Measurements from ENCODE around the gene POLR1A.

Gene POLR1A

GRCh38 chr2:86097114-86097896 is 8.4 kb downstream of the POLR1A start:
- no peak for DNase-seq (ENCODE audit: low read depth)

GRCh38 chr2:86094229-86094628 is 11.5 kb downstream of the POLR1A start:
- no peak for DNase-seq (ENCODE audit: low read depth)

- DNase-seq (ENCODE audit: low read depth), result no peak
Measured at GRCh38 chr2:86087936-86088850, 17.5 kb downstream of the POLR1A start.

GRCh38 chr2:86082756-86083155 is 22.9 kb downstream of the POLR1A start:
- DNase-seq (ENCODE audit: low read depth), result no peak

GRCh38 chr2:86081724-86082123 is 24.0 kb downstream of the POLR1A start:
- no peak for DNase-seq (ENCODE audit: low read depth)

GRCh38 chr2:86079981-86080911 is 25.4 kb downstream of the POLR1A start:
- DNase-seq (ENCODE audit: low read depth), result peak; percentile 64

GRCh38 chr2:86078774-86079545 is 26.7 kb downstream of the POLR1A start:
- DNase-seq (ENCODE audit: low read depth), result no peak

GRCh38 chr2:86075886-86076285 is 29.8 kb downstream of the POLR1A start:
- DNase-seq (ENCODE audit: low read depth), result no peak

GRCh38 chr2:86074811-86075210 is 30.9 kb downstream of the POLR1A start:
- no peak for DNase-seq (ENCODE audit: low read depth)

GRCh38 chr2:86074256-86074655 is 31.4 kb downstream of the POLR1A start:
- DNase-seq (ENCODE audit: low read depth), result no peak

GRCh38 chr2:86073225-86073624 is 32.5 kb downstream of the POLR1A start:
- no peak for DNase-seq (ENCODE audit: low read depth)

GRCh38 chr2:86072271-86072858 is 33.3 kb downstream of the POLR1A start:
- no peak for DNase-seq (ENCODE audit: low read depth)

GRCh38 chr2:86070868-86071267 is 34.8 kb downstream of the POLR1A start:
- DNase-seq (ENCODE audit: low read depth), result no peak

GRCh38 chr2:86069783-86070339 is 35.8 kb downstream of the POLR1A start:
- DNase-seq (ENCODE audit: low read depth), result no peak

GRCh38 chr2:86069091-86069685 is 36.5 kb downstream of the POLR1A start:
- no peak for DNase-seq (ENCODE audit: low read depth)

GRCh38 chr2:86068648-86069047 is 37.0 kb downstream of the POLR1A start:
- DNase-seq (ENCODE audit: low read depth), result no peak

- no peak for DNase-seq (ENCODE audit: low read depth)
Measured at GRCh38 chr2:86068136-86068588, 37.5 kb downstream of the POLR1A start.

- DNase-seq (ENCODE audit: low read depth), result no peak
Measured at GRCh38 chr2:86066915-86067314, 38.8 kb downstream of the POLR1A start.

GRCh38 chr2:86066007-86066578 is 39.6 kb downstream of the POLR1A start:
- DNase-seq (ENCODE audit: low read depth), result no peak

GRCh38 chr2:86065512-86065911 is 40.2 kb downstream of the POLR1A start:
- DNase-seq (ENCODE audit: low read depth), result no peak

All from stimulated activated CD8-positive, alpha-beta memory T cell treated with anti-CD3 and anti-CD28 coated beads, Interleukin-4, amount 100 ng/mL, for 24 hours (primary cell).